Effector CD8-positive, alpha-beta T cell (primary cell): ENCODE measurements around the gene SNRNP70.
"Not testable (repeated sequence)": the region's sequence is repeated elsewhere in the genome, so short reads cannot be mapped to it uniquely, and the experiment has no call there.

ENCODE experiments used
- DNase-seq: peaks from one replicate; lab custom pipeline; 2025; lab: John Stamatoyannopoulos, UW

Gene SNRNP70

GRCh38 chr19:49119411-49120324 lies 34.4 kb downstream of the SNRNP70 start, which contains the start of gene PPFIA3:
TSS of gene PPFIA3 (plus strand) at chr19:49119544. CDS start at chr19:49127874, 8,330 bp downstream.
- no peak for DNase-seq

- no peak for DNase-seq
These were observed 35.1 kb downstream of the SNRNP70 start for GRCh38 chr19:49120325-49120683.

- no peak for DNase-seq
These were observed 35.6 kb downstream of the SNRNP70 start for GRCh38 chr19:49120868-49121267.

GRCh38 chr19:49121841-49122240 lies 36.6 kb downstream of the SNRNP70 start:
- DNase-seq: not testable (repeated sequence)

- not testable (repeated sequence) for DNase-seq
These were observed 38.0 kb downstream of the SNRNP70 start for GRCh38 chr19:49123285-49123684.

GRCh38 chr19:49125025-49125731 lies 39.9 kb downstream of the SNRNP70 start:
- DNase-seq: no peak

GRCh38 chr19:49126575-49126974 lies 41.3 kb downstream of the SNRNP70 start:
- no peak for DNase-seq

GRCh38 chr19:49127225-49127624 lies 42.0 kb downstream of the SNRNP70 start:
- DNase-seq: not testable (repeated sequence)

- peak; percentile 95 for DNase-seq
These were observed 42.7 kb downstream of the SNRNP70 start for GRCh38 chr19:49127674-49128544.

- DNase-seq: no peak
These were observed 43.4 kb downstream of the SNRNP70 start for GRCh38 chr19:49128545-49129237.

GRCh38 chr19:49129238-49129583 lies 44.0 kb downstream of the SNRNP70 start:
- no peak for DNase-seq

- no peak for DNase-seq
These were observed 45.1 kb downstream of the SNRNP70 start for GRCh38 chr19:49130325-49130724.

- DNase-seq: peak; percentile 32
These were observed 47.8 kb downstream of the SNRNP70 start for GRCh38 chr19:49132974-49133609.

GRCh38 chr19:49133621-49134454 lies 48.6 kb downstream of the SNRNP70 start:
- DNase-seq: peak; percentile 41

GRCh38 chr19:49135686-49136085 lies 50.4 kb downstream of the SNRNP70 start:
- no peak for DNase-seq

- no peak for DNase-seq
These were observed 51.5 kb downstream of the SNRNP70 start for GRCh38 chr19:49136771-49137171.

GRCh38 chr19:49140951-49141350 lies 55.7 kb downstream of the SNRNP70 start:
- DNase-seq: no peak

GRCh38 chr19:49141352-49141751 lies 56.1 kb downstream of the SNRNP70 start:
- DNase-seq: no peak

GRCh38 chr19:49142866-49143335 lies 57.6 kb downstream of the SNRNP70 start:
- DNase-seq: peak; percentile 41
